Kidney (tissue), 14 donors: Measurements from ENCODE around the gene TSPAN11. TPM values are rescaled to one million over a fixed set of nuclear protein-coding genes. Genes with fewer than 3 reads are reported as not detected.

Source experiments
- DNase-seq, 5 donors: peaks; one replicate each; pipeline ENCODE4 v3.0.0-alpha.2; 2013 to 2020
- FAIRE-seq: peaks from 2 replicates; lab custom pipeline; 2012; peaks lifted over from hg19 to GRCh38; lab: Jason Lieb, UNC
- H3K27ac ChIP-seq, 2 donors: one replicate each; pipeline ENCODE4 v1.7.0; 2013; ENCODE audit warnings: low read depth in 2 of 2, low read length in 2 of 2, inconsistent platforms in 1 of 2
- H3K27me3 ChIP-seq: one replicate; pipeline ENCODE4 v1.7.1; 2013; ENCODE audit warnings: low read length, inconsistent platforms; ENCODE audit not compliant: control insufficient read depth, insufficient read depth
- H3K36me3 ChIP-seq, 3 donors: one replicate each; pipeline versions ENCODE4 v1.7.0 to v1.7.1; 2013; ENCODE audit warnings: low read length in 3 of 3, control low read depth in 1 of 3, inconsistent platforms in 1 of 3; ENCODE audit not compliant: insufficient read depth in 3 of 3, control insufficient read depth in 2 of 3
- H3K4me1 ChIP-seq, 3 donors: one replicate each; pipeline versions ENCODE4 v1.7.0 to v1.7.1; 2013; ENCODE audit warnings: low read length in 3 of 3, inconsistent platforms in 1 of 3, low read depth in 1 of 3; ENCODE audit not compliant: control insufficient read depth in 2 of 3, insufficient read depth in 2 of 3
- H3K4me3 ChIP-seq, 3 donors: one replicate each; pipeline versions ENCODE4 v1.7.0 to v1.8.1; 2013; ENCODE audit warnings: low read length in 3 of 3, control low read depth in 1 of 3, inconsistent platforms in 1 of 3
- H3K9ac ChIP-seq, 3 donors: one replicate each; pipeline versions ENCODE4 v1.7.0 to v1.7.1; 2013; ENCODE audit warnings: low read length in 3 of 3, control low read depth in 1 of 3, inconsistent platforms in 1 of 3
- H3K9me3 ChIP-seq, 3 donors: one replicate each; pipeline versions ENCODE4 v1.7.0 to v1.7.1; 2013; ENCODE audit warnings: low read length in 3 of 3, control low read depth in 1 of 3, inconsistent platforms in 1 of 3; ENCODE audit not compliant: control insufficient read depth in 2 of 3, insufficient read depth in 1 of 3
- intact Hi-C: fragments of 100-400 bp; cut with DNase I; formaldehyde crosslinking; loops from one replicate; pipeline ENCODE4 v1.11.1; 2022
- polyA plus RNA-seq: library from polyadenylated mRNA; stranded (reverse); fragments of 350-450 nt; fragmentation: Illumina TruSeq; extraction: RNeasy Lipid Tissue Mini Kit (QIAGEN cat#74804); gene quantifications from one replicate; pipeline ENCODE4 v1.2.3, GENCODE V29; 2014; ENCODE audit warnings: low read depth, low replicate concordance; ENCODE audit not compliant: insufficient read depth
- total RNA-seq: library from RNA; stranded (reverse); fragmentation: NEBNext Ultra II Directional; extraction: Animal tissue kit (Norgen Biotek cat#: 25700); gene quantifications from one replicate; pipeline ENCODE4 v1.2.1, GENCODE V29; 2021
- TF ChIP-seq, protein P1 (sequence below): IDR thresholded peaks from 3 replicates; pipeline ENCODE4 v1.5.1; 2012; ENCODE audit warnings: mild to moderate bottlenecking, moderate library complexity, borderline replicate concordance; ENCODE audit not compliant: insufficient read depth; ENCODE audit errors: extremely low read depth
- donor health status: control.
- donor health status: control.
- donor health status: control.
- donor health status: control.
- donor health status: control.
- donor health status: DM: yes; HTN: yes; CAD: no.
- donor health status: Normal renal cell carcinoma (clear cell type).

The TSPAN11 gene
- total and polyA plus RNA-seq, 2 donors from 2014 or later: 1.3 to 7.5 TPM

- Histone ChIP-seq H3K4me1 (no peaks in the 10 kb centered on the region), H3K9me3 (no peaks in the 10 kb centered on the region), H3K9ac (no peak overlapping the region), H3K27ac (no peak overlapping the region), H3K27me3 (no peaks in the 10 kb centered on the region), H3K4me3 (no peak overlapping the region), H3K36me3 (no peaks in the 10 kb centered on the region)
- TF ChIP-seq, protein P1, sequence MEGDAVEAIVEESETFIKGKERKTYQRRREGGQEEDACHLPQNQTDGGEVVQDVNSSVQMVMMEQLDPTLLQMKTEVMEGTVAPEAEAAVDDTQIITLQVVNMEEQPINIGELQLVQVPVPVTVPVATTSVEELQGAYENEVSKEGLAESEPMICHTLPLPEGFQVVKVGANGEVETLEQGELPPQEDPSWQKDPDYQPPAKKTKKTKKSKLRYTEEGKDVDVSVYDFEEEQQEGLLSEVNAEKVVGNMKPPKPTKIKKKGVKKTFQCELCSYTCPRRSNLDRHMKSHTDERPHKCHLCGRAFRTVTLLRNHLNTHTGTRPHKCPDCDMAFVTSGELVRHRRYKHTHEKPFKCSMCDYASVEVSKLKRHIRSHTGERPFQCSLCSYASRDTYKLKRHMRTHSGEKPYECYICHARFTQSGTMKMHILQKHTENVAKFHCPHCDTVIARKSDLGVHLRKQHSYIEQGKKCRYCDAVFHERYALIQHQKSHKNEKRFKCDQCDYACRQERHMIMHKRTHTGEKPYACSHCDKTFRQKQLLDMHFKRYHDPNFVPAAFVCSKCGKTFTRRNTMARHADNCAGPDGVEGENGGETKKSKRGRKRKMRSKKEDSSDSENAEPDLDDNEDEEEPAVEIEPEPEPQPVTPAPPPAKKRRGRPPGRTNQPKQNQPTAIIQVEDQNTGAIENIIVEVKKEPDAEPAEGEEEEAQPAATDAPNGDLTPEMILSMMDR: no peak
- FAIRE-seq (no peak), DNase-seq (peak in 1 of 5 donors; percentile 5)
- intact Hi-C loops: no loop called here
These were observed 27.6 kb downstream of the TSPAN11 start for GRCh38 chr12:30953951-30954751.

- DNase-seq (no peak), FAIRE-seq (no peak)
- intact Hi-C loops: no loop called here
- Histone ChIP-seq H3K27ac (no peak overlapping the region), H3K9me3 (no peaks in the 10 kb centered on the region), H3K4me1 (no peaks in the 10 kb centered on the region), H3K4me3 (no peak overlapping the region), H3K36me3 (no peaks in the 10 kb centered on the region), H3K9ac (no peak overlapping the region), H3K27me3 (no peaks in the 10 kb centered on the region)
- TF ChIP-seq, protein P1: no peak
These were observed 28.7 kb downstream of the TSPAN11 start for GRCh38 chr12:30955214-30955613.

DNA sequence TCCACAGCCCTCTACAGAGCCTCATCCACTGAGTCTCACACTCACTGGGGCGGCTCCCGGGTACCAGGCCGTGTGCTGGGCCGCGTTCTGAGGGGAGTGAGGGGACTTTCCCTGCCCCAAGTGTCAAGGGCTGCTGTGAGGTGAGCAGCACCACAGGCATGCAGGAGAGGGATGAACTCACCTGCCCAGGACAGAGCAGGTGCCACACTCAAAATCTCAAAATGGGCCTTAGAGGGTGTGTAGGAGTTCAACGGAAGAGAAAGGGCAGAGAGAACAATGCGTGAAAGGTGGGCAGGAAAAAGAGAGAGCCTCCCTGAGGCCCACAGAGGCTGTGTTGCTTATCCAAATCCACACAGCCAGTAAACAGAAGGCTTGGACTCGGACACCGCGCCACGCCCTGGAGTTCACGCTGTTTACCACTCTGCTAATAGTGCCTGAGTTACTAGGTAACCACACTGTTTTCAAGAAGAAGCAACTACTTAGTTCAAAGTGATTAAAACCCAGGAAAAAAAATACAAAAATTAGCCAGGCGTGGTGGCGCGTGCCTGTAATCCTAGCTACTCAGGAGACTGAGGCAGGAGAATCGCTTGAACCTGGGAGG is 32.7 kb downstream of the TSPAN11 start:
- no peak overlapping the region for H3K27ac ChIP-seq
- DNase-seq: peak in 4 of 5 donors; percentile 34 to 72 (median 38)
- intact Hi-C loops: no loop called here
- H3K4me3 ChIP-seq: no peak overlapping the region
- no peaks in the 10 kb centered on the region for H3K4me1 ChIP-seq
- H3K9ac ChIP-seq: no peak overlapping the region
- no peaks in the 10 kb centered on the region for H3K36me3 ChIP-seq
- FAIRE-seq: no peak
- TF ChIP-seq, protein P1: no peak
- no peaks in the 10 kb centered on the region for H3K27me3 ChIP-seq
- H3K9me3 ChIP-seq: no peaks in the 10 kb centered on the region
